ENCODE results near the gene KCNAB2.

Gene KCNAB2

DNA sequence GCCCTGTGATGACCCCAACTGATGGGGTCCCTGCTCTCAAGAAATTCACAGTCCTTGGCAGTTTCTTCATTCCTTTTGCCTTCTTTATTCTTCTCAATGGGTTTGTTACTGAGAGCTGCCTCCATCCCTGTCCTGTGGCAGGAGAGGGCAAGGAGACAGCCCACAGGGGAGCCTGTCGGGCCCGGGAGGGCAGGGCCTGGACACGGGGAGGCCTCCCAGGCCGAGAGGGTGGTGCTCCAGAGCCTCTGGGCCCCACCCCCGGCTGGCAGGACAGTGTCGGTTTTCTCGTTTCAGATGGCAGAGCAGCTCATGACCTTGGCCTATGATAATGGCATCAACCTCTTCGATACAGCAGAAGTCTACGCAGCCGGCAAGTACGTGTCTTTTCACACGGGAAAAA is 36.2 kb downstream of the KCNAB2 start:
- DNase-seq (ENCODE audit: low read depth in 2 of 2) = no peak

- DNase-seq (ENCODE audit: low read depth in 2 of 2) = no peak
Measured at GRCh38 chr1:6082430-6082971, 36.8 kb downstream of the KCNAB2 start.

DNA sequence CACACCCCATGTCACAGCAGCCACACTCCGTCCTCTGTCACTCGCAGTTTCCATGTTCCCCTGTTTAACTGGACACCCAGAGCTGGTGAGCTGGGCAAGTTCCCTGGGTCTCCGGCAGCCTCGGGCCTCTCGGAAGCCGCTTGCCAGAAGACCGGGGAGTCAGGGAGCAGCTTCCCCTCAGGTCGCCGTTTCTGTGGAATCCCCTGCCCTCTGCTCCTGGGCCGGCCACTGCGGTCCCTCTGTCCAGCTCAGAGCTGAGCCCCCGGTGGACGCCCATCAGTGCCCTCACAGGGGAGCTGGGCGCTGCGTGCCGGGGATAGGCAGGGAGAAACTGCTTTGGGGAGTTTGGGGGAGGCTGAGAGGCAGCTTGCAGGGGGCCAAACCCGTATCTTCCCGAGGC is 37.7 kb downstream of the KCNAB2 start:
- DNase-seq (ENCODE audit: low read depth in 2 of 2) = no peak

DNA sequence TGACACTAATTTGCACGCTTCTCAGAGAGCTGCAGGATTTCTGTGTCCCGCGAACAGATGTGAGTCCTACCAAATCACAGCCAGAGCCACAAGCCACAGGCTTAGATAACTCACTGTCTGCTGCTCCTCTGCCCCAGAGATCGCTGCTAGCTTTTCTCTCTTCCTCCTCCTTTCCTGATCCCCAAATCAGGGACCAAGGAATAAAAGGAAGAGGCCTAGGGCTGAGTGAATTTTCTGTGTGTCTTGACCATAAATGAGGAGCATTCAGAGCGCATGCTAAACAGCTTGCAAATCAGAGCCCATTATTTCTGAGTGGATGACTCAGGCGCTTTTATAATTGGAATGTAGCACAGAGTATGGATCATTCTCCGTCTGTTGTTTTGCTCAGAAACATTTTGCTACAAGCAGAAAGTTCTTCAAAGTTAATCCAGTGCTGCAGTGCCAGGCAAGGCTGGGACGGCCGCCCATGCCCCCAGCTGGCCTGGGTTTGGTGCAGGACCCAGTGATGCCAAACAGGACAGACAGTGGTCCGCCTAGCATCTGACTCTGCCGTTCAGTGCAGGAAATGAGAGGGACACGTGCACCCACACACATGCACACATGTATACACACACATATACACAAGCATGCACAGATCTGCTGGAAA is 38.2 kb downstream of the KCNAB2 start:
- DNase-seq (ENCODE audit: low read depth in 2 of 2) = no peak

DNA sequence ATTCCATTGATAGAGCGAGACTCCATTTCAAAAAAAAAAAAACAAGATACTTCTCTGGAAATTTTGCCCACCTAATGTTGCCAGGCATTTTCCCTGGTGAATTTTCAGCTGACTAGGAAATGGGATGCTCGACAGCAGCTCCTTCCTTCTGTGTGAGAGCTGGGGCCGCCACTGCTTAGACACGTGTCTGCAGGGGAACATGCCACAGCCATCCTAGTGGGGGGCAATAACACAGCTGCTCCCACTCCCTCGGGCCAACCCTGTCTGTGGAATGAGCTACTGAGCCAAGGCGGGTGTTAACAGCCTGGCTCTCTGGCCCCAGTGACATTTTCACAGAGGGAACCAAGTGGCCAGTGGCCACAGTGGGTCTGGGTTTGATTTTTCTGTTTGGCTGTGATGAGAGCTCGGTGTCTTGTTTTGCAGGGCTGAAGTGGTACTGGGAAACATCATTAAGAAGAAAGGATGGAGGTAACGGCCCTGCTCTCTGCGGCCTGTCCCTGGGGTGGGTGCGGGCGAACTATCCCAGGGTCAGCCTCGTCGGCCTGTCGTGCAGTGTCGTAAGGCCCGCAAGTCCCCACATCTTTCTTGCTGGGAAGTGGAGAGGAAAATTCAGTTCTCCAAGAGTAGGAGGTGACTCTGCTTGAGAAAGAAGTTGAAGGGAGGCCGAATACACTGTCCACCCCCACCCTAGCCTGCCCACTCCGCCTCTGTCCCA is 39.2 kb downstream of the KCNAB2 start:
- DNase-seq (ENCODE audit: low read depth in 2 of 2) = no peak

DNA sequence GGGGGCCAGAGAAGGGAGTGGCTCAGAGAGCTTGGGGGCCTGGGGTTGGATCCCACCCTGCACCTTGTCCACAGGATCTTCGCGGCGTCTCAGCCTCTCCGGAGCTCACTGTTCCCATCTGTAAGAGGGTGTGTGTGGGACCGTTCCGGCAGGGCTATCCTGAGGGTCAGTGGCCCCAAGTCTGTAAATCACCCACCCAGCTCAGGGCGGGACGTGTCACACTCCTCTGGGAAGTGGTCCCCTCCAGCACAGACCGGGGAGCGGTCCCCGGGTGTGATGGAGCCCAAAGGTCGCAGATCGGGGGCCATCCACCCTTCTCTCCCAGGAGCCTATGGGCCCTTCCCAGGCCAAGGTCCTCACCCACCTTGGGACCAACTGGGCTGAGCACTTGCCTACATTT is 40.0 kb downstream of the KCNAB2 start:
- no peak for DNase-seq (ENCODE audit: low read depth in 2 of 2)

DNA sequence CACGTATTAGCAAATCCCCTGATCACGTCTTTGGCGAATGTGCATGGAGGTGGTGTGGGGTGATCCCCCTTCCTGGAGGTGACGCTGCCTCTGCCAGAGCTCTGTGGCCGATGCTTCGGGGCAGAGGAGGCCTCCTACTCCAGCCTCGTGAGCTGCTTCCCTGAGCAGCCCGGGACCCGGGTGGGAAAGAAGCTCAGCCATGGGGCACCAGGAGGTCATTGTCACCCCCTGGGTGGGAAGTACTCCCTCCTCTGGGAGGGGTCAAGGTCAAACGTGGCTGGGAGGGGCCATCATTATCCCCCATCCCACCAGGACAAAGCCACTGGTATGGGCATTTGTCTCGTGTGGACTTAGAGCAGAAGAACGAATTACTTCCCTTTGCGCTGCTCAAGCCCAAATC is 40.7 kb downstream of the KCNAB2 start:
- DNase-seq (ENCODE audit: low read depth in 2 of 2) = no peak

- DNase-seq (ENCODE audit: low read depth in 2 of 2) = no peak
Measured at GRCh38 chr1:6086762-6087376, 41.2 kb downstream of the KCNAB2 start.

GRCh38 chr1:6087377-6087772 is 41.7 kb downstream of the KCNAB2 start:
- DNase-seq (ENCODE audit: low read depth in 2 of 2) = no peak

GRCh38 chr1:6087958-6088357 is 42.3 kb downstream of the KCNAB2 start:
- DNase-seq (ENCODE audit: low read depth in 2 of 2) = no peak

- no peak for DNase-seq (ENCODE audit: low read depth in 2 of 2)
Measured at GRCh38 chr1:6088956-6089355, 43.3 kb downstream of the KCNAB2 start.

DNA sequence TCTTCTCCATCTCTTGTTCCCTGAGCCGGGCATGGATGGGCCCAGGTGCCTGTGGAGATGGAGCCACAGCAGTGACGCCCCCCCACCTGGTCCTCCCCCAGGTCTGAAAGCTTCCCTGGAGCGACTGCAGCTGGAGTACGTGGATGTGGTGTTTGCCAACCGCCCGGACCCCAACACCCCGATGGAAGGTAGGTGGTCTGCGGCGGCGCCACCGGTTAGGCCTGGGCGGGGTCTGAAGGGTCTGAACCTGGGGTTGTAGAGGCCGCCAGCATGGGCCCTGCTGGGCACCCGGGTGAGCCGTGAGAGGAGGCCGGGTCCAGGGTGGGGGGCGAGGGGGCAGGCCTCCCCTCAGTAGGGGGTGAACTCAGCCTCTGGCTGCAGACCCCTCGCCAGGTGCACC is 44.6 kb downstream of the KCNAB2 start:
- DNase-seq (ENCODE audit: low read depth in 2 of 2) = no peak

DNA sequence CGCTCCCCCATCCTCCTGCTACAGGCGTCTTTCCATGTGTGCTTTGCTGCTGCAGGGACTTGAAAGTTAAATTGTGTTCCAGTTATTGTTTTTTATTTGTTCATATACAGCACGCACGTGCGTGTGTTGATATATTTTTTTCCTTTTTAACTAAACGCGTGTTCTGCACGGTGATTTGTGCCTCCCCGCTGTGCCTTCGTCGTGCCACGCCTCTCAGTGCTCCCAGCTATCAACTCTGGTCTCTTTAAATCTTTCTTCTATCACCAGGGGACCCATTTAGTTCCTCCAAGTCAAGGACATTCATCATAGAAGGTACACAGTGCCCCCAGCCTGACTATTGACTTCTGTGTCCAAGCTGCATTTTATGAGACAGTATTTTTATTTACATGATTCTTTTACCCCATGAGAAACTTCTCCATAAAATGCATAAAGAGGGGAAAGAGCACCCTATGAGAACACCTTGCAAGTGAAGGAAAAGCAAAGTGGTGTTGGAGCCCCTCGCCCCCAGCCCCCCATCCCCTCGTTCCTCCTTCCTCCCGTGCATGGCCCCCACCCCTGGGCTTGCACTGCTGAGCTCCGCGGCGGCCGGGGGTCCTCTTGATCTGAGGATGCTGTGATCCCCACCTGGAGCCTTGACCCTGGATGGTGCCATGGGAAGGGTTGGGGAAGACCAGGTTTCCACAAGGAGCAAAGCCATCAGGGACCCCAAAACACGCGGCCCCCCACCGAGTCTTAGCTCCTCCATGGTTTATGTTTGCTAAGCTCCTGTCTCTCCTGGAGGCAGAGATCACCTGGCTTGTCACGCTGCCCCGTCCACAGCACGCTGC is 45.5 kb downstream of the KCNAB2 start:
- DNase-seq (ENCODE audit: low read depth in 2 of 2) = no peak

DNA sequence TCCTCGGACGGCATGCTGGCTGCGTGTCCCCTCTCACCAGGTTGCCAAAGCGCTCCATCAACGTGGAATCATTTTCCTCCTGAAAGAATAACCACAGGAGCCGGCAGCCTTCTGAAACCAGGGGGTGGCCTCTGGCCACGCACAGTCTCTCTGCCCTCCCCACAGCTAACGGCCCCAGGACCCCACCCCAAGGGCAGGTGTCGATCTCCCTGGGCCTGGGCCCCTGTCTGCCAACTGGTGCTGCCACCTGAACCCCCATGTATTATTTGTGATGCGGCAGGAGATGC is 46.1 kb downstream of the KCNAB2 start:
- no peak for DNase-seq (ENCODE audit: low read depth in 2 of 2)

- no peak for DNase-seq (ENCODE audit: low read depth in 2 of 2)
Measured at GRCh38 chr1:6092211-6092610, 46.5 kb downstream of the KCNAB2 start.

DNA sequence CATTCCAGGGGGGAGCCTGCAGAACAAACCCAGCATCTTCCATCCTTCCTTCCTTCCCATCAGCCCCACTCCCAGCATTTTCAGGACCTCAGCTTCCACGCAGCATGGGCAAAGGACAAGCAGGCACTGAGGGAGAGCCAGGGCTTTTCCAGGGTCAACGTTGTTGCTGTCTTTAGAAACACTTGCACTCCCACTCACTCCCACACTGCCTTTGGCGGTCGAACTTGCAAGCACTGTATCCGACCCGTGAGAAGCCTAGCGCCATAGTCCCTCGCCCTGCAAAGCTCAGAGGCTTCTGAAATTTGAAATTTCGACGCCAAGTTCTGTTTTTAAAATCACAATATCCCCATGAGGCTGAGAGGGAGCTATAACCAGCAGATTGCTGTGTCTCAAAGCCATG is 47.4 kb downstream of the KCNAB2 start:
- DNase-seq (ENCODE audit: low read depth in 2 of 2) = no peak

- no peak for DNase-seq (ENCODE audit: low read depth in 2 of 2)
Measured at GRCh38 chr1:6093611-6094010, 47.9 kb downstream of the KCNAB2 start.

GRCh38 chr1:6094246-6094645 is 48.6 kb downstream of the KCNAB2 start:
- DNase-seq (ENCODE audit: low read depth in 2 of 2) = no peak

- DNase-seq (ENCODE audit: low read depth in 2 of 2) = no peak
Measured at GRCh38 chr1:6094801-6095505, 49.3 kb downstream of the KCNAB2 start.

GRCh38 chr1:6095511-6096242 is 50.0 kb downstream of the KCNAB2 start:
- DNase-seq (ENCODE audit: low read depth in 2 of 2) = no peak
